Suprapubic skin (tissue), 4 donors: ENCODE data around the gene AP5S1. TPM values are rescaled to one million over a fixed set of nuclear protein-coding genes. Genes with fewer than 3 reads are reported as not detected.

Source experiments
- DNase-seq, 2 donors: peaks; one replicate each; pipeline ENCODE4 v3.0.0-alpha.2; 2019; ENCODE audit warnings: low spot score in 2 of 2
- H3K27ac ChIP-seq: fragments of 200-600 bp; sonication (generic); one replicate; pipeline ENCODE4 v1.5.1; 2019
- H3K27me3 ChIP-seq: fragments of 200-600 bp; sonication (generic); one replicate; pipeline ENCODE4 v1.5.1; 2019
- H3K36me3 ChIP-seq: fragments of 200-600 bp; sonication (generic); one replicate; pipeline ENCODE4 v1.5.1; 2019
- H3K4me1 ChIP-seq: fragments of 200-600 bp; sonication (generic); one replicate; pipeline ENCODE4 v1.5.1; 2019
- H3K4me3 ChIP-seq: fragments of 200-600 bp; sonication (generic); one replicate; pipeline ENCODE4 v1.5.1; 2019; ENCODE audit warnings: mild to moderate bottlenecking
- H3K9me3 ChIP-seq: fragments of 200-600 bp; sonication (generic); one replicate; pipeline ENCODE4 v1.5.1; 2019
- CTCF ChIP-seq, 2 donors: fragments of 200-600 bp in 1 of 2; fragments of 450-650 bp in 1 of 2; sonication (generic) in 1 of 2; IDR thresholded peaks; one replicate each; pipeline ENCODE4 v1.5.1; 2016 to 2019; ENCODE audit warnings: antibody characterized with exemption in 2 of 2, mild to moderate bottlenecking in 1 of 2, moderate library complexity in 1 of 2
- EP300 ChIP-seq: sonication (generic); formaldehyde crosslinking; IDR thresholded peaks from one replicate; pipeline ENCODE4 v1.6.1; 2017; ENCODE audit warnings: antibody characterized with exemption
- POLR2A ChIP-seq, 2 donors: fragments of 450-650 bp; IDR thresholded peaks; one replicate each; pipeline ENCODE4 v1.6.1; 2017; ENCODE audit warnings: antibody characterized with exemption in 2 of 2, mild to moderate bottlenecking in 2 of 2, moderate library complexity in 2 of 2
- POLR2AphosphoS5 ChIP-seq, 3 donors: sonication (generic); formaldehyde crosslinking; IDR thresholded peaks; one replicate each; pipeline ENCODE4 v1.6.1; 2017; ENCODE audit warnings: antibody characterized with exemption in 3 of 3
- WGBS: methylation state at CpG from one replicate; pipeline ENCODE4 v1.1.5; 2018; 5-methylcytosine and 5-hydroxymethylcytosine counted together
- total RNA-seq, 4 donors: library from RNA; depleted of rRNA; stranded (reverse); fragments of >200 nt; gene quantifications; one replicate each; pipeline ENCODE4 v1.1.0, GENCODE V29; 2016

AP5S1 gene
- total RNA-seq: 10 to 100 TPM in 3 of 4 donors, 1 to 10 TPM in 1; 7.7 to 18.3 (median 14.3) TPM

GRCh38 chr20:3820048-3820900 is at the start of gene AP5S1:
Gene AP5S1, plus strand, starts transcription at chr20:3820547. Its CDS starts 1,571 bp downstream, at chr20:3822118.
- H3K27ac ChIP-seq: peak within 1 kb of the TSS; percentile 95
- H3K4me1 ChIP-seq: peaks cover 29% of the 10 kb centered on the region
- H3K27me3 ChIP-seq: no peaks in the 10 kb centered on the region
- H3K4me3 ChIP-seq: peak within 1 kb of the TSS; percentile 78
- H3K9me3 ChIP-seq: no peaks in the 10 kb centered on the region
- peak; percentile 98 for DNase-seq
- H3K36me3 ChIP-seq: peaks cover 29% of the 10 kb centered on the region
- peak in 1 of 2 donors; percentile 36 for TF ChIP-seq POLR2A (IDR thresholded peaks at IDR 0.05)
- TF ChIP-seq POLR2AphosphoS5 (IDR thresholded peaks at IDR 0.05): peak; percentile 69 to 92 (median 91)
- TF ChIP-seq CTCF (IDR thresholded peaks at IDR 0.05): peak; percentile 93 to 99
- TF ChIP-seq EP300: no peak
- 0% methylated on average over 24 of the region's 96 CpGs for WGBS

DNA sequence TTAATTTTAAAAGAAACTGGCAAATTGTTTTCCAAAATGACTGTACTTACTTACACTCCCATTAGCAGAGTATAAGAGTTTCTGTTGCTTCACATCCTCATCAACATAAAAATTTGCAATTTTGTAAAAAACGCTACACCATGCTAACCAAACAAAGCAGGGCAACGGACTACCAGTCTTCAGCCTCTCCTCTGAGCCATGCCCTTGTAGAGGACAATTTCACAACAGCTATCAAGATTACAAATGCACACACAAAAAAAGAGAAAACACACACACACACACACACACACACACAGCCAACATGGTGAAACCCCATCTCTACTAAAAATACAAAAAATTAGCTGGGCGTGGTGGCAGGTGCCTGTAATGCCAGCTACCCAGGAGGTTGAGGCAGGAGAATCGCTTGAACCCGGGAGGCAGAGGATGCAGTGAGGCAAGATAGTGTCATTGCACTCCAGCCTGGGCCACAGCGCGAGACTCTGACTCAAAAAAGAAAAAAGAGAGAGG is 48.7 kb upstream of the AP5S1 start:
- Histone ChIP-seq H3K4me1 (peaks cover 25% of the 10 kb centered on the region), H3K27me3 (no peaks in the 10 kb centered on the region)

GRCh38 chr20:3775457-3776108 is 44.8 kb upstream of the AP5S1 start:
- Histone ChIP-seq H3K27me3 (no peaks in the 10 kb centered on the region), H3K4me3 (no peak overlapping the region), H3K9me3 (no peaks in the 10 kb centered on the region), H3K27ac (no peak overlapping the region), H3K36me3 (no peaks in the 10 kb centered on the region), H3K4me1 (peaks cover 18% of the 10 kb centered on the region)
- 89% methylated on average over 4 of the region's 4 CpGs for WGBS
- DNase-seq: no peak
- TF ChIP-seq CTCF (IDR thresholded peaks at IDR 0.05) (no peak), POLR2A (IDR thresholded peaks at IDR 0.05) (no peak), POLR2AphosphoS5 (IDR thresholded peaks at IDR 0.05) (no peak), EP300 (no peak)

More for the DNA sequence above, 48.7 kb upstream of the AP5S1 start:
- TF ChIP-seq POLR2A (IDR thresholded peaks at IDR 0.05): no peak
- TF ChIP-seq EP300: no peak
- no peak for TF ChIP-seq POLR2AphosphoS5 (IDR thresholded peaks at IDR 0.05)
- TF ChIP-seq CTCF (IDR thresholded peaks at IDR 0.05): no peak
- H3K4me3 ChIP-seq: no peak overlapping the region
- H3K9me3 ChIP-seq: no peaks in the 10 kb centered on the region
- no peak for DNase-seq
- no peak overlapping the region for H3K27ac ChIP-seq
- 81% methylated on average over 7 of the region's 7 CpGs for WGBS
- H3K36me3 ChIP-seq: no peaks in the 10 kb centered on the region

- 18% methylated on average over 10 of the region's 16 CpGs for WGBS
- Histone ChIP-seq H3K4me3 (peak overlapping the region; percentile 51), H3K27ac (no peak overlapping the region), H3K36me3 (no peaks in the 10 kb centered on the region), H3K4me1 (peaks cover 36% of the 10 kb centered on the region), H3K9me3 (no peaks in the 10 kb centered on the region), H3K27me3 (no peaks in the 10 kb centered on the region)
- DNase-seq: no peak
- TF ChIP-seq POLR2A (IDR thresholded peaks at IDR 0.05) (no peak), CTCF (IDR thresholded peaks at IDR 0.05) (no peak), POLR2AphosphoS5 (IDR thresholded peaks at IDR 0.05) (no peak), EP300 (no peak)
Measured at GRCh38 chr20:3777381-3777715, 43.0 kb upstream of the AP5S1 start.
